Keratinocyte (primary cell): ENCODE measurements around the gene CLCN5.

ENCODE experiments used
- CTCF ChIP-seq, 3 experiments: IDR thresholded peaks in 1 of 3; conservative IDR thresholded peaks in 1 of 3; optimal IDR thresholded peaks in 1 of 3; 2 replicates in 2 of 3; 3 replicates in 1 of 3; pipeline versions ENCODE3 to v1.5.1; 2011; ENCODE audit warnings: low read length in 3 of 3, mild to moderate bottlenecking in 3 of 3, moderate library complexity in 2 of 3, control low read depth in 1 of 3, inconsistent platforms in 1 of 3; ENCODE audit not compliant: insufficient read depth in 2 of 3; ENCODE audit errors: extremely low read depth in 1 of 3
- EZH2 ChIP-seq: IDR thresholded peaks from one replicate; pipeline ENCODE4 v1.6.1; 2012; ENCODE audit warnings: inconsistent platforms, mild to moderate bottlenecking, low read length, moderate library complexity

GRCh38 chrX:49912086-49912485 lies 10.3 kb upstream of the CLCN5 start:
- no peak for TF ChIP-seq EZH2
- no peak for TF ChIP-seq CTCF (optimal IDR thresholded peaks at IDR 0.05 in 1 of 3, IDR thresholded peaks at IDR 0.05 in 1 of 3, conservative IDR thresholded peaks at IDR 0.05 in 1 of 3; ENCODE audit: extremely low read depth in 1 of 3, insufficient read depth in 2 of 3, low read length in 3 of 3)
